HepG2 (cell line): ENCODE results near the gene TMEM144. TPM values are rescaled to one million over a fixed set of nuclear protein-coding genes. Genes with fewer than 3 reads are reported as not detected.
A peak's percentile ranks its signal among the peaks of the same experiment; 100 is the strongest.

Source experiments
- ADNP ChIP-seq: sonication (generic); formaldehyde crosslinking; IDR thresholded peaks from 2 replicates; pipeline ENCODE4 v1.4.0; 2020; ENCODE audit warnings: missing genetic modification reagents
- CEBPG ChIP-seq: IDR thresholded peaks from 2 replicates; pipeline ENCODE4 v1.6.1; 2016
- FOXP1 ChIP-seq, 2 experiments: fragments of 450-650 bp in 1 of 2; IDR thresholded peaks; 2 replicates each; pipeline ENCODE4 v1.6.1; 2017 to 2018; ENCODE audit warnings: antibody characterized with exemption in 1 of 2
- GMEB2 ChIP-seq: IDR thresholded peaks from 2 replicates; pipeline ENCODE4 v1.6.1; 2016; ENCODE audit warnings: missing biosample characterization, missing genetic modification reagents, low read depth
- HNRNPL ChIP-seq: fragments of 200-400 bp; formaldehyde crosslinking; IDR thresholded peaks from 2 replicates; pipeline ENCODE4 v1.6.1; 2017; ENCODE audit warnings: mild to moderate bottlenecking, low read depth, low read length
- HOMEZ ChIP-seq: IDR thresholded peaks from 2 replicates; pipeline ENCODE4 v1.6.1; 2016; ENCODE audit warnings: low read depth
- IRF2 ChIP-seq: IDR thresholded peaks from 2 replicates; pipeline ENCODE4 v1.6.1; 2018; ENCODE audit warnings: missing genetic modification reagents, missing compliant biosample characterization
- ISX ChIP-seq: sonication (generic); formaldehyde crosslinking; conservative IDR thresholded peaks from 2 replicates; pipeline ENCODE4 v1.5.0; 2020; ENCODE audit warnings: missing genetic modification reagents
- JUN ChIP-seq: sonication (generic); formaldehyde crosslinking; IDR thresholded peaks from 2 replicates; pipeline ENCODE4 v1.4.0; 2020; ENCODE audit warnings: mild to moderate bottlenecking, missing genetic modification reagents
- KLF6 ChIP-seq: IDR thresholded peaks from 2 replicates; pipeline ENCODE4 v1.8.0; 2016; ENCODE audit warnings: missing biosample characterization, missing genetic modification reagents
- NAIF1 ChIP-seq: sonication (generic); formaldehyde crosslinking; IDR thresholded peaks from 2 replicates; pipeline ENCODE4 v1.5.0; 2020; ENCODE audit warnings: mild to moderate bottlenecking, missing genetic modification reagents, borderline replicate concordance
- NR2F6 ChIP-seq, 2 experiments: IDR thresholded peaks; 2 replicates each; pipeline ENCODE4 v1.6.1; 2016; ENCODE audit warnings: antibody characterized with exemption in 1 of 2, mild to moderate bottlenecking in 1 of 2
- PAXIP1 ChIP-seq: sonication (generic); formaldehyde crosslinking; conservative IDR thresholded peaks from 2 replicates; pipeline ENCODE4 v1.4.0; 2020; ENCODE audit warnings: mild to moderate bottlenecking, missing genetic modification reagents, moderate library complexity
- SOX6 ChIP-seq, 2 experiments: fragments of 450-650 bp in 1 of 2; sonication (generic) in 1 of 2; formaldehyde crosslinking in 1 of 2; IDR thresholded peaks; 2 replicates each; pipeline versions ENCODE4 v1.4.0 to v1.6.1; 2017 to 2020; ENCODE audit warnings: antibody characterized with exemption in 1 of 2, mild to moderate bottlenecking in 1 of 2, missing genetic modification reagents in 1 of 2
- SUZ12 ChIP-seq: fragments of 150-350 bp; IDR thresholded peaks from 2 replicates; pipeline ENCODE4 v1.6.1; 2014; ENCODE audit warnings: low read depth, low read length
- ZNF362 ChIP-seq: sonication (generic); formaldehyde crosslinking; IDR thresholded peaks from 2 replicates; pipeline ENCODE4 v1.4.0; 2020; ENCODE audit warnings: missing genetic modification reagents, mild to moderate bottlenecking, borderline replicate concordance
- ZNF609 ChIP-seq: sonication (generic); formaldehyde crosslinking; IDR thresholded peaks from 2 replicates; pipeline ENCODE4 v1.4.0; 2020; ENCODE audit warnings: mild to moderate bottlenecking, missing genetic modification reagents, borderline replicate concordance
- polyA plus RNA-seq, 8 experiments: library from polyadenylated mRNA; depleted of rRNA in 3 of 8; stranded (reverse) in 7 of 8; unstranded in 1 of 8; fragments of >200 nt; fragmentation: Illumina TruSeq in 4 of 8; extraction: Trizol in 4 of 8; gene quantifications; 2 replicates each; pipeline versions ENCODE4 v1.2.1 to v1.2.3, GENCODE V29; 2011 to 2016; ENCODE audit warnings: low read depth in 4 of 8, missing spikeins in 1 of 8, mixed read lengths in 1 of 8; ENCODE audit not compliant: insufficient read depth in 1 of 8
- total RNA-seq, 5 experiments: library from RNA; depleted of rRNA; stranded (reverse); fragments of >200 nt; fragmentation: Illumina TruSeq; extraction: Trizol; gene quantifications; 2 replicates each; pipeline ENCODE4 v1.2.3, GENCODE V29; 2016; ENCODE audit warnings: low read depth in 1 of 5

Gene TMEM144
- total and polyA plus RNA-seq, 2 of the 13 experiments (the other 11 are each of a cell fraction or from before 2014, with no cell fraction given): 10.9 to 12.3 TPM

- TF ChIP-seq ZNF609 (no peak), SUZ12 (no peak), CEBPG (CRISPR knock-in tag) (no peak), GMEB2 (no peak), ISX (CRISPR knock-in tag) (no peak), FOXP1 (IDR thresholded peaks at IDR 0.05) (no peak), FOXP1 (CRISPR knock-in tag; IDR thresholded peaks at IDR 0.05) (peak; percentile 61; the same call in 1 of the 2 replicates), NR2F6 (IDR thresholded peaks at IDR 0.05) (peak; percentile 28; the same call in 1 of the 2 replicates), NR2F6 (CRISPR knock-in tag; IDR thresholded peaks at IDR 0.05) (0 out of 2 replicates have a peak, but pooled peaks have one; percentile 18), HOMEZ (CRISPR knock-in tag) (peak; percentile 77; the same call in 1 of the 2 replicates), KLF6 (CRISPR knock-in tag) (no peak), JUN (CRISPR knock-in tag) (no peak), IRF2 (CRISPR knock-in tag) (no peak), HNRNPL (no peak), NAIF1 (CRISPR knock-in tag) (no peak), ADNP (CRISPR knock-in tag) (no peak), SOX6 (IDR thresholded peaks at IDR 0.05) (no peak), SOX6 (CRISPR knock-in tag; IDR thresholded peaks at IDR 0.05) (peak; percentile 43; the same call in 1 of the 2 replicates), PAXIP1 (CRISPR knock-in tag) (peak; percentile 73), ZNF362 (CRISPR knock-in tag) (peak; percentile 48; the same call in 1 of the 2 replicates)
These were observed 32.8 kb downstream of the TMEM144 start (continued) for GRCh38 chr4:158243071-158243470.
